Adrenal gland (tissue), 5 donors: ENCODE results near the gene RNASE4.

Source experiments
- CTCF ChIP-seq, 6 experiments: fragments of 450-650 bp in 4 of 6; fragments of 200-600 bp in 2 of 6; sonication (generic) in 1 of 6; IDR thresholded peaks; 1 replicate in 5 of 6; 2 replicates in 1 of 6; pipeline versions ENCODE4 v1.5.1 to v1.8.0; 2016 to 2021; ENCODE audit warnings: antibody characterized with exemption in 6 of 6, mild to moderate bottlenecking in 2 of 6, moderate library complexity in 1 of 6
- POLR2A ChIP-seq, 2 donors: fragments of 450-650 bp; IDR thresholded peaks; one replicate each; pipeline ENCODE4 v1.6.1; 2017; ENCODE audit warnings: antibody characterized with exemption in 2 of 2, mild to moderate bottlenecking in 2 of 2, moderate library complexity in 1 of 2
- donor health status: DM: no; HTN: no; CAD: no.

DNA sequence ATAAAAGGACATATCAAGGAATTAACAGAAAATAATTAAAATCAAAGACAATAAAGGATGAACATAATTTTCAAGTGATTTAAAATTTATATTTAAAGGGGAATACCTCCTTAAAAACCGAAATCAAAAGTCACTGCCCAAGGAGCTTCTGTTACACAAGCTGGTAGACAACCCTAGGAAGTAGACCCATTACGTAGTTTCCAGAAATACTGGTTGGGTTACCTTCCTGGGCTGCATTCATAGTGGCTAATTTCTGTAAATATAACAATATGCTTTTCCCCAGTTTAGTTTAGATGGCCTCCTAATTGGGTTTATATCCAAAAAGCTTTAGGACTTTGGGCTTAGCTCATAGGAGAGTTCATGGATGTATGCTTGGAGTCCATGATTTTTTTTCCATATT is 59.2 kb downstream of the RNASE4 start:
- TF ChIP-seq CTCF (IDR thresholded peaks at IDR 0.05) (no peak), POLR2A (IDR thresholded peaks at IDR 0.05) (no peak)
